Measurements from ENCODE around the gene ANKK1. TPM values are rescaled to one million over a fixed set of nuclear protein-coding genes. Genes with fewer than 3 reads are reported as not detected.

Gene ANKK1
- total RNA-seq, 1 experiment from 2014 or later: 0.22 TPM

DNA sequence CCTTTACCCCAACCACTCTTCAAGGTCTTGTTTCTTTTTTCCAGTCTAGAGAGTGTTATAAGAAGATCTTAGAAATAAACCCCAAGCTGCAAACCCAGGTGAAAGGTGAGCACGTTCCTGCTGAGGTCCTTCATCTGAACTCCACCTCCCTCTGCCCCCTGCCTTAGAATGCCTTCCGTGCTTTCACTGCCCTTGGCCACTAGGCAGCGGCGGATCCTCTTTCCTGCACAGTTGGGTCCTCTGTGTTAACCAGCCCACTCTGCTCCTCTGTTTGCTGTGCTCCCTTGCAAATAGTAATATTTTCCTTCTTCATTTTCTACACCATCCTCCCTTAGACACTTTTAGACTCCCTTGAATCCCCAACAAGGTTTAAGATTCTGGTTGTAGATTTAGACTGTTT is 48.8 kb upstream of the ANKK1 start:
- TF ChIP-seq EGR1 (IDR thresholded peaks at IDR 0.05; ENCODE audit: low read depth) (no peak), EZH2phosphoT487 (IDR thresholded peaks at IDR 0.05; ENCODE audit: borderline replicate concordance) (no peak), TCF7L2 (IDR thresholded peaks at IDR 0.05; ENCODE audit: borderline replicate concordance, extremely low read depth, insufficient read depth, insufficient read length) (no peak), ATF3 (IDR thresholded peaks at IDR 0.05) (no peak), SIN3A (IDR thresholded peaks at IDR 0.05; ENCODE audit: low read depth) (no peak), EZH2 (IDR thresholded peaks at IDR 0.05) (no peak), RAD21 (IDR thresholded peaks at IDR 0.05; ENCODE audit: low read depth) (no peak), CEBPB (IDR thresholded peaks at IDR 0.05; ENCODE audit: low read depth) (no peak), POLR2A (IDR thresholded peaks at IDR 0.05; ENCODE audit: borderline replicate concordance, extremely low read depth, insufficient read depth, insufficient read length) (no peak)
- Histone ChIP-seq H3K27me3 (ENCODE audit: insufficient read depth, low read length) (no peaks in the 10 kb centered on the region), H3K4me3 (replicated peaks in 1 of 2; ENCODE audit: low read depth in 1 of 2, low read length in 2 of 2) (no peak overlapping the region), H3K27ac (ENCODE audit: low read depth, low read length) (no peak overlapping the region), H4K20me1 (ENCODE audit: insufficient read depth) (no peaks in the 10 kb centered on the region), H3K9ac (ENCODE audit: low read length) (no peak overlapping the region), H3K4me1 (ENCODE audit: control insufficient read depth in 1 of 2, insufficient read depth in 2 of 2, low read length in 2 of 2) (no peaks in the 10 kb centered on the region), H3K79me2 (ENCODE audit: insufficient read depth, low read length) (no peaks in the 10 kb centered on the region), H3K4me2 (ENCODE audit: low read length) (no peak overlapping the region), H3K9me3 (ENCODE audit: control insufficient read depth in 1 of 2, insufficient read depth in 1 of 2, low read depth in 1 of 2, low read length in 2 of 2) (no peaks in the 10 kb centered on the region), H3K9me2 (ENCODE audit: insufficient read depth) (no peaks in the 10 kb centered on the region), H3K36me3 (ENCODE audit: control insufficient read depth in 1 of 2, insufficient read depth in 2 of 2, low read length in 2 of 2) (peaks cover 0 to 4% of the 10 kb centered on the region in 2 experiments; a peak in 1 of 4 replicates), H2AFZ (ENCODE audit: low read depth, low read length, poor library complexity, severe bottlenecking) (no peak overlapping the region)
- CTCF ChIA-PET: no interaction called here
- RAD21 ChIA-PET (ENCODE audit: low non-redundant PET in 1 of 2, low total read pairs in 2 of 2, uncharacterized antibody in 2 of 2, unreplicated experiment in 2 of 2): no interaction called here
- ATAC-seq: no peak
- BruUV-seq (replicated peaks): no TSS peak
- DNase-seq (ENCODE audit: low read depth, low spot score): no peak
- intact Hi-C loops (cut with micrococcal nuclease): no loop called here
- POLR2A ChIA-PET: no interaction called here

DNA sequence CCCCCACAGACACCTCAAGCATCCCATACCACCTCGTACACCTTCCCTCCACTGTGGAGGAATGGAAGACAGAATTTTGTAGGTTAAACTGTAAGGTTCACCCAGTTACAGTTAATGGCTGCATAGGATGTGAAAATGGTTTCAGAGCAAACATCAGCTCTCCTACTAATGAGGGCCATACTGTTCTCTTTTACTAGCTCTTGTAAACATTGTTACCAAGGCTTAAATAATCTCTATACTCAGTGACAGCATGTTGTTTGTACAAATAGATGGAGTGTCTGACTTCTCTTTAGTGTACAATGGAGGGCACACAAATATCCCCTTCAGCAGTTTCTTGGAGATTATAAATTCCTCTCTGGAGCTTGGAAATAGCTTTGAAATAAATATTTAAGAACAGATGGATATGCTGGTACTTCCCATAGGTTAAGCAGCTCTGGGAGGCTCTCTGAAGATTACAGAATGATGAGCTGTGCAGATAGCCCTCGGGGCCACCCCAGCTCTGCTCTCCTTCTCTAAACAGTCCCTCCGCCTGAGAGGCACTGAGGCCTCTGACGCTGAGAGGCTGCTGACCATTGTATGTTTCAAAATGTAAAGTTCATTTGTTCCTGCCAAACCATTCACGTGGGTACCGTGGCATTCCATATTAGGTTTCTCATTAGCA is 47.5 kb upstream of the ANKK1 start:
- no TSS peak for BruUV-seq (replicated peaks)
- Histone ChIP-seq H3K4me1 (ENCODE audit: control insufficient read depth in 1 of 2, insufficient read depth in 2 of 2, low read length in 2 of 2) (no peaks in the 10 kb centered on the region), H3K27me3 (ENCODE audit: insufficient read depth, low read length) (no peaks in the 10 kb centered on the region), H3K4me3 (replicated peaks in 1 of 2; ENCODE audit: low read depth in 1 of 2, low read length in 2 of 2) (no peak overlapping the region), H3K9ac (ENCODE audit: low read length) (no peak overlapping the region), H3K36me3 (ENCODE audit: control insufficient read depth in 1 of 2, insufficient read depth in 2 of 2, low read length in 2 of 2) (peaks cover 0 to 4% of the 10 kb centered on the region in 2 experiments; a peak in 1 of 4 replicates), H2AFZ (ENCODE audit: low read depth, low read length, poor library complexity, severe bottlenecking) (no peak overlapping the region), H3K27ac (ENCODE audit: low read depth, low read length) (no peak overlapping the region), H4K20me1 (ENCODE audit: insufficient read depth) (no peaks in the 10 kb centered on the region), H3K79me2 (ENCODE audit: insufficient read depth, low read length) (no peaks in the 10 kb centered on the region), H3K9me3 (ENCODE audit: control insufficient read depth in 1 of 2, insufficient read depth in 1 of 2, low read depth in 1 of 2, low read length in 2 of 2) (no peaks in the 10 kb centered on the region), H3K4me2 (ENCODE audit: low read length) (no peak overlapping the region), H3K9me2 (ENCODE audit: insufficient read depth) (no peaks in the 10 kb centered on the region)
- TF ChIP-seq ELF1 (IDR thresholded peaks at IDR 0.05; ENCODE audit: borderline replicate concordance, low read depth): no peak
- TF ChIP-seq ATF3 (IDR thresholded peaks at IDR 0.05): no peak
- no peak for TF ChIP-seq FOSL1 (IDR thresholded peaks at IDR 0.05; ENCODE audit: low read depth)
- TF ChIP-seq EZH2phosphoT487 (IDR thresholded peaks at IDR 0.05; ENCODE audit: borderline replicate concordance): no peak
- TF ChIP-seq MAX (IDR thresholded peaks at IDR 0.05): no peak
- no peak for TF ChIP-seq EGR1 (IDR thresholded peaks at IDR 0.05; ENCODE audit: low read depth)
- no peak for TF ChIP-seq CEBPB (IDR thresholded peaks at IDR 0.05; ENCODE audit: low read depth)
- TF ChIP-seq SIN3A (IDR thresholded peaks at IDR 0.05; ENCODE audit: low read depth): no peak
- TF ChIP-seq EZH2 (IDR thresholded peaks at IDR 0.05): no peak
- no peak for TF ChIP-seq POLR2A (IDR thresholded peaks at IDR 0.05; ENCODE audit: borderline replicate concordance, extremely low read depth, insufficient read depth, insufficient read length)
- TF ChIP-seq POLR2AphosphoS5 (IDR thresholded peaks at IDR 0.05; ENCODE audit: low read depth, low read length): no peak
- no peak for TF ChIP-seq RAD21 (IDR thresholded peaks at IDR 0.05; ENCODE audit: low read depth)
- TF ChIP-seq, protein P1, sequence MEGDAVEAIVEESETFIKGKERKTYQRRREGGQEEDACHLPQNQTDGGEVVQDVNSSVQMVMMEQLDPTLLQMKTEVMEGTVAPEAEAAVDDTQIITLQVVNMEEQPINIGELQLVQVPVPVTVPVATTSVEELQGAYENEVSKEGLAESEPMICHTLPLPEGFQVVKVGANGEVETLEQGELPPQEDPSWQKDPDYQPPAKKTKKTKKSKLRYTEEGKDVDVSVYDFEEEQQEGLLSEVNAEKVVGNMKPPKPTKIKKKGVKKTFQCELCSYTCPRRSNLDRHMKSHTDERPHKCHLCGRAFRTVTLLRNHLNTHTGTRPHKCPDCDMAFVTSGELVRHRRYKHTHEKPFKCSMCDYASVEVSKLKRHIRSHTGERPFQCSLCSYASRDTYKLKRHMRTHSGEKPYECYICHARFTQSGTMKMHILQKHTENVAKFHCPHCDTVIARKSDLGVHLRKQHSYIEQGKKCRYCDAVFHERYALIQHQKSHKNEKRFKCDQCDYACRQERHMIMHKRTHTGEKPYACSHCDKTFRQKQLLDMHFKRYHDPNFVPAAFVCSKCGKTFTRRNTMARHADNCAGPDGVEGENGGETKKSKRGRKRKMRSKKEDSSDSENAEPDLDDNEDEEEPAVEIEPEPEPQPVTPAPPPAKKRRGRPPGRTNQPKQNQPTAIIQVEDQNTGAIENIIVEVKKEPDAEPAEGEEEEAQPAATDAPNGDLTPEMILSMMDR (IDR thresholded peaks at IDR 0.05 in 2 of 3, conservative IDR thresholded peaks at IDR 0.05 in 1 of 3; ENCODE audit: borderline replicate concordance in 1 of 3, insufficient read depth in 1 of 3, low read depth in 2 of 3, low read length in 2 of 3): no peak
- no peak for DNase-seq (ENCODE audit: low read depth, low spot score)
- ChIA-PET RAD21 (ENCODE audit: low non-redundant PET in 1 of 2, low total read pairs in 2 of 2, uncharacterized antibody in 2 of 2, unreplicated experiment in 2 of 2) (no interaction called here), POLR2A (no interaction called here), CTCF (no interaction called here)
- intact Hi-C loops (cut with micrococcal nuclease): no loop called here
- ATAC-seq: no peak

All from HCT116 (cell line).